Measurements from ENCODE around the gene SLC26A1. TPM values are rescaled to one million over a fixed set of nuclear protein-coding genes. Genes with fewer than 3 reads are reported as not detected.

The SLC26A1 gene
- total and polyA plus RNA-seq, 2 donors (not counting 3 experiments of a cell fraction or from before 2014, with no cell fraction given), result 0.10 TPM; not detected in 1

GRCh38 chr4:1042352-1043055 lies 49.3 kb upstream of the SLC26A1 start:
- H3K27me3 ChIP-seq (ENCODE audit: control insufficient read depth in 2 of 2, insufficient read depth in 2 of 2, low read length in 2 of 2), result no peaks in the 10 kb centered on the region
- dilution Hi-C loops (cut with MboI; ENCODE audit: extremely low pct_ligation_motif_present, low sequenced_read_pairs), result no loop called here
- H3K4me1 ChIP-seq (ENCODE audit: control insufficient read depth, extremely low read depth, insufficient read depth, low read length), result peaks cover 26% of the 10 kb centered on the region
- FAIRE-seq (no peak), DNase-seq (ENCODE audit: low read depth, low spot score) (no peak)
- H3K4me2 ChIP-seq (ENCODE audit: insufficient read depth, low read length), result no peak overlapping the region
- no peaks in the 10 kb centered on the region for H3K9me3 ChIP-seq (replicated peaks; ENCODE audit: control insufficient read depth, insufficient read depth, low read length)
- TF ChIP-seq POLR2A (IDR thresholded peaks at IDR 0.05; ENCODE audit: low read depth, low read length) (no peak), JUN (IDR thresholded peaks at IDR 0.05; ENCODE audit: borderline replicate concordance, insufficient read depth, insufficient read length, low read depth) (no peak), CTCF (IDR thresholded peaks at IDR 0.05; ENCODE audit: extremely low read depth in 1 of 2, insufficient read depth in 1 of 2, low read depth in 1 of 2, low read length in 2 of 2) (no peak), POLR2AphosphoS5 (IDR thresholded peaks at IDR 0.05; ENCODE audit: insufficient read depth, low read depth, low read length) (no peak), FOS (IDR thresholded peaks at IDR 0.05; ENCODE audit: borderline replicate concordance, insufficient read depth, low read length) (no peak), MYC (IDR thresholded peaks at IDR 0.05; ENCODE audit: low read depth, low read length) (no peak), MAX (IDR thresholded peaks at IDR 0.05; ENCODE audit: insufficient read depth, insufficient read length) (no peak), EZH2 (IDR thresholded peaks at IDR 0.05; ENCODE audit: borderline replicate concordance, low read depth, low read length, severe bottlenecking) (no peak)
- H3K79me2 ChIP-seq (ENCODE audit: control insufficient read depth, insufficient read depth, low read length), result no peaks in the 10 kb centered on the region
- no peak overlapping the region for H3K9ac ChIP-seq (replicated peaks; ENCODE audit: extremely low read depth, insufficient read depth, low read length)
- no peaks in the 10 kb centered on the region for H3K36me3 ChIP-seq (ENCODE audit: control insufficient read depth in 2 of 2, extremely low read depth in 1 of 2, insufficient read depth in 2 of 2, low read length in 2 of 2)
- no peak overlapping the region for H3K27ac ChIP-seq (ENCODE audit: insufficient read depth, low read depth, low read length)
- ChIA-PET CTCF (no interaction called here), POLR2A (no interaction called here)
- no peak overlapping the region for H3K4me3 ChIP-seq (replicated peaks in 1 of 3; ENCODE audit: insufficient read depth in 1 of 3, low read depth in 1 of 3, low read length in 3 of 3)
- H3K9me1 ChIP-seq (replicated peaks; ENCODE audit: control insufficient read depth, extremely low read depth, insufficient read depth, low read length), result no peaks in the 10 kb centered on the region
- intact Hi-C loops (cut with micrococcal nuclease), result loop anchor here (1.0 to 2.0 kb wide), 2 partner anchors 30 to 110 kb away; partner anchors contain the start of genes GAK and TMEM175
- no peak overlapping the region for H2AFZ ChIP-seq (ENCODE audit: low read depth, low read length)
- BruUV-seq (replicated peaks), result no TSS peak
- no peaks in the 10 kb centered on the region for H4K20me1 ChIP-seq (replicated peaks; ENCODE audit: control insufficient read depth, extremely low read depth, insufficient read depth, low read length)

Data from endothelial cell of umbilical vein (primary cell).